CD4-positive, alpha-beta T cell treated with Interleukin-17A for 1 hour (primary cell): Measurements from ENCODE around the gene LGALS4.
"Not testable (repeated sequence)": the region's sequence is repeated elsewhere in the genome, so short reads cannot be mapped to it uniquely, and the experiment has no call there.

Experiments
- DNase-seq: peaks from one replicate; pipeline ENCODE4 v3.0.0-alpha.2; 2020

The LGALS4 gene

GRCh38 chr19:38766276-38767047 lies 46.3 kb downstream of the LGALS4 start:
- no peak for DNase-seq

DNA sequence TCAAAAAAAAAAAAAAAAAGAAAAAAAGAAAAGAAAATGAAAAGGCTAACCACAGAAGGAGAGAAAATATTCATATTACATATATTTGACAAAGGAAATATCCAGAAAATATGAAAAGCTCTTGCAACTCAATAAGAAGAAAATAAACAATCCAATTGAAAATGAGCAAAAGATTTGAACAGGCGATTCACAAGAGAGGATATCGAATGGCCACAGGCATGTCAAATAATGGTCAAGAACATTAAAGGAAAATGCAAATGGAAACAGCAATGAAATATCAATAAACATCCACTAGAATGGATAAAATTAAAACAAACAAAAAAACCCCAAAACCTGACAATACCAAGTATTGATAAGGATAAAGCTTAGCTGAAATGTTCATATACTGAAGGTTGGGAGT lies 47.5 kb downstream of the LGALS4 start:
- DNase-seq: no peak

- DNase-seq: no peak
Measured at GRCh38 chr19:38763795-38764220, 48.9 kb downstream of the LGALS4 start.

DNA sequence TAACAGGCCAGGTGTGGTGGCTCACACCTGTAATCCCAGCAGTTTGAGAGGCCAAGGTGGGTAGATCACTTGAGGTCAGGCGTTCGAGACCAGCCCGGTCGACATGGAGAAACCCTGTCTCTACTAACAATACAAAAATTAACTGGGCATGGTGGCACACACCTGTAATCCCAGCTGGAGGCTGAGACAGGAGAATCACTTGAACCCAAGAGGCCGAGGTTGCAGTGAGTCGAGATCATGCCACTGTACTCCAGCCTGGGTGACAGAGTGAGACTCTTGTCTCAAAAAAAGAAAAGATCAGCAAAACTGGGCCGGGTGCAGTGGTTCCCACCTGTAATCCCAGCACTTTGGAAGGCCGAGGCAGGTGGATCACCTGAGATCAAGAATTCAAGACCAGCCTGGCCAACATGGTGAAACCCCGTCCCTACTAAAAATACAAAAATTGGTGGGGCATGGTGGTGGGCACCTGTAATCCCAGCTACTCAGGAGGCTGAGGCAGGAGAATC lies 50.8 kb downstream of the LGALS4 start:
- not testable (repeated sequence) for DNase-seq

DNA sequence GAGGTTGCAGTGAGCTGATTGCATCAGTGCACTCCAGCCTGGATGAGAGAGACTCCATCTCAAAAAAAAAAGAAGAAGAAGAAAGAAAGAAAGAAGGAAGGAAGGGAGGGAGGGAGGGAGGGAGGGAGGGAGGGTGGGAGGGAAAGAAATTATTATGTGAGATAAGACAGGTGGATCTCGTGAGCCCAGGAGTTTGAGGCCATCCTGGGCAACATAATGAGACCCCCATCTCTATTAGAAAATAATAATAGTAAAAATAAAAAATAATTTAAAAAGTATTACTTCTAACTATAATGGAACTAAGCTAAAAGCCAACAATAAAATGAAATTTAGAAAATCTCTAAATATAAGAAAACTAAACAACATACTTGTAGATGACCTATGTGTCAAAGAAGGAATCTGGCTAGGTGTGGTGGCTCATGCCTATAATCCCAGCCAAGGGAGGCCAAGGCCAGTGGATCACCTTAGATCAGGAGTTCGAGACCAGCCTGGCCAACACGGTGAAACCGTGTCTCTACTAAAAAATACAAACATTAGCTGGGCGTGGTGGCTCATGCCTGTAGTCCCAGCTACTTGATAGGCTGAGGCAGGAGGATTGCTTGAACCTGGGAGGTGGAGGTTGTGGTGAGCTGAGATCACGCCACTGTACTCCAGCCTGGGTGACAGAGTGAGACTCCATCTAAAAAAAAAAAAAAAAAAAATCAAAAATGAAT lies 51.8 kb downstream of the LGALS4 start:
- DNase-seq: not testable (repeated sequence)

- no peak for DNase-seq
Measured at GRCh38 chr19:38759590-38760003, 53.1 kb downstream of the LGALS4 start.

GRCh38 chr19:38754196-38754595 lies 58.5 kb downstream of the LGALS4 start:
- DNase-seq: not testable (repeated sequence)

DNA sequence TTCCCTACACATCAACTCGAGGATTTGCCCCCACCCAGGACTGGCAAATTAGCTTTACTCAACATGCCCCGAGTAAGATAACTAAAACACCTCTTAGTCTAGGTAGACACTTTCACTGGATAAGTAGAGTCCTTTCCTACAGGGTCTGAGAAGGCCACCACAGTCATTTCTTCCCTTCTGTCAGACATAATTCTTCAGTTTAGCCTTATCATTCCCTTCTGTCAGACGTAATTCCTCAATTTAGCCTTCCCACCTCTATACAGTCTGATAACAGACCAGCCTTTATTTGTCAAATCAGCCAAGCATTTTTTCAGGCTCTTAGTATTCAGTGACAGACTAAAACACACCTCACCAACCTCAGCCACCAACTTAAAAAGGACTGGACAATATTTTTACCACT lies 59.0 kb downstream of the LGALS4 start:
- not testable (repeated sequence) for DNase-seq
